Activated T-helper 9 cell treated with anti-CD3 and anti-CD28 coated beads, Interleukin-2, amount 50 U/mL, for 16 hours (primary cell): ENCODE results near the gene HLA-DRA.
A peak's percentile ranks its signal among the peaks of the same experiment; 100 is the strongest.

Experiments used
- DNase-seq: peaks from one replicate; pipeline ENCODE4 v3.0.0-alpha.2; 2020; ENCODE audit warnings: low read depth

The HLA-DRA gene

DNA sequence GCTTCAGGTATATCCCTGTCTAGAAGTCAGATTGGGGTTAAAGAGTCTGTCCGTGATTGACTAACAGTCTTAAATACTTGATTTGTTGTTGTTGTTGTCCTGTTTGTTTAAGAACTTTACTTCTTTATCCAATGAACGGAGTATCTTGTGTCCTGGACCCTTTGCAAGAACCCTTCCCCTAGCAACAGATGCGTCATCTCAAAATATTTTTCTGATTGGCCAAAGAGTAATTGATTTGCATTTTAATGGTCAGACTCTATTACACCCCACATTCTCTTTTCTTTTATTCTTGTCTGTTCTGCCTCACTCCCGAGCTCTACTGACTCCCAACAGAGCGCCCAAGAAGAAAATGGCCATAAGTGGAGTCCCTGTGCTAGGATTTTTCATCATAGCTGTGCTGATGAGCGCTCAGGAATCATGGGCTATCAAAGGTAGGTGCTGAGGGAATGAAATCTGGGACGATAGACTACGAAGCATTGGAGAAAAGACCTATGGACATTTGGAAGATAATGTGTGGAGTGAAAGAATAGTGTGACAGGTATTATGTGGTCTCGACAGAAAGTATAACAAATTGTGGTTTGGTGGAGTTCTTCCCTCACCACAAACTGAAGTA, at the start of gene HLA-DRA:
TSS of gene HLA-DRA (plus strand) at position 286 of the 613 bp plus-strand sequence. CDS start at position 350, 64 bp downstream.
- no peak for DNase-seq

DNA sequence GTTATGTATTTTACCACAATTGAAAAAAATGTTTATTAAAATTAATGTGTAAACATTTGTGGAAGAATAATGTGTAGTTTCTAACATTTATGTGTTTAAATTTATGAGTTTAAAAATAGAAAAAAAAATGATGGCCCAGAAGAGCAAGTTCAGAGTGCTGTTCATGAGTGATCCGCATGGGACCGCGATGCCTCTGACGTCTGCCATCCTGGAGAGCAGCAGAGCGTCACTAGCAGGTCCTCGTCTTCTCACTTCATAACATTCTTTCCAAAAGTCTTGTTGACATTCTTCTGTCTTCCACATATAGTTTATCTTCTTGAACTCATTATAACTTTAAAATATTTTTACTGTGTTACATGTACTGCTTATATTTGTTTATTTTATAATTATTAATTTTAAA, 48.2 kb upstream of the HLA-DRA start:
- DNase-seq = no peak

DNA sequence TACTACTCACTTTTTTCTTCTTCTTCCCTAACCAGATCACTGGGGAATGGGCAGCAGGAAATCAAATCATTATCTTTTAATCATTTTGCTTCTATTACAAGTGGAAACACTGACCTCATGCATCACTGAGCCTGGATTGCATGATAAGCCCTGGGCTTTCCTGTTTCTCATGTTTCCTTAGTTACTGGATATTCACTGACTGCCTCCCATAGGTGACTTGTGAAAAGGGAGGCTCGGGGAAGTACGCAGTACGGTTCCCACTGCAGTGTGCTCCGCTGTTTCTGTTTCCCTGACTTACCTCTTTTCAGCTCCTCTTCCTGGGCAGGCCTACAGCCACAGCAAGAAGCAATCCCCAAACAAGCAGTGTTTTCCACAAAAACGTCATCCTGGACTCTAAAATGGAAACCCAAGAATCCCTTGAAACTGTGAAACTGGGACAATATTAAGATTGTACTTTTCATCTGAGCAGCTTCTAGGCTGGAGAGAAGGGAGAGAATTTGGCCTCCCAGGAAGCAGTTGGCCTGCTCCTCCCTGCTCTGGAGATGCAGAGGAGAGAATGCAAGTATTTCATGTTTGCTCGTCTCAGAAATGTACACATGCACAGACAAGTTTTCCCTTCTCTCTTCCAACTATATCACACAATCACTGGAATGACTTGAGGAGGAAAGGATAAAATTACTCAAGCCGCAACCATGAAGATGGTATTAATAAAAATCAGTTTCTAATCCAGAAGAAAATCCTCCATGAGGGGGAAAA, 45.8 kb upstream of the HLA-DRA start:
- no peak for DNase-seq

DNA sequence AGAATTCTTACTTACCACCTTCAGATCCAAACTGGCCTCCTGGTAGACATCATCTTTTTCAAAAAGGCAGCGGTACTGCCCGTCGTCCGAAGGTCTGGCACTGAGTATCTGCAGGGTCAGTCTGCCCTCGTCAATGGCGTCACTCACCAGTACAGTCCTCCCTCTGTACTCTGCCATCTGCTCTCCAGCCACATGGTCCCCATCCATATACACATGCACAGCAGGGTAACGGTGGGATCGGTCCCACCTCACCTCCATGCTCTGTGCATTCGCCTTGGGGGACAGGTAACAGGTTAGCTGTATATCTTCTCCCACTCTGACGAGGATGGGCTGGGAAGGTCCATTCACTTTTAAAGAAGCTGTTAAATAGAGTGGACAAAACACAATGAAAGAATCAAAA, 43.7 kb upstream of the HLA-DRA start:
- DNase-seq = no peak

DNA sequence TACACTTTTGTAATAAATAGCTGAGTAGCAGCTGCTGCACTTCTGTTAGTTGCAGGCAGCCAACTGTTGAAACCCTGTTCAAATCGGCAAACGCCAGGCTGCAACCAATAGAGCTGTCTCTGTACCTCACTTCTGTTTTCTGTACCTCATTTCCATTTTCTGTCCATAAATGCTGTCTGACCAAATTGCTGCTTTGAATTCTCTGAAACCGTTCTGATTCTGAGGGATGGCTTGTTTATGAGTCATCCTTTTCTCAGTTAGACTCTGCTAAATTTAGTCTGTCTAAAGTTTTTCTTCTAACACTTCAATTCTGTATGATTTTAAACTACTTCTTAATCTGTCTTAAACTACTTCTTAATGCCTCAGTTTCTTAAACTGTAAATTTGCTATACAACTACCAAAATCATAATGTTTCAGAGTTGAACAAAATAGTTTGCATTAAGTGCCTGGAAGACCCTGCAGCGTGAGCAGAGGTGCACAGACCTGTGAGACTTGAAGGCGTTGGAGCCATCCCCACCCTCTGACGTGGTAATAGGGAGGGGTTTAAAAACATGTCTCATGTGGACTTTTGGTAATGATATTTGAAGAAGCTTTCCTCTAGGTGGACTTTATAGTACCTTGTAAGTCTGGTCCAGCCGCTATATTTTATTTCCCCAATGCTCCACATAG, 42.3 kb upstream of the HLA-DRA start:
- no peak for DNase-seq

GRCh38 chr6:32401284-32401963, 38.3 kb upstream of the HLA-DRA start:
- DNase-seq = no peak

DNA sequence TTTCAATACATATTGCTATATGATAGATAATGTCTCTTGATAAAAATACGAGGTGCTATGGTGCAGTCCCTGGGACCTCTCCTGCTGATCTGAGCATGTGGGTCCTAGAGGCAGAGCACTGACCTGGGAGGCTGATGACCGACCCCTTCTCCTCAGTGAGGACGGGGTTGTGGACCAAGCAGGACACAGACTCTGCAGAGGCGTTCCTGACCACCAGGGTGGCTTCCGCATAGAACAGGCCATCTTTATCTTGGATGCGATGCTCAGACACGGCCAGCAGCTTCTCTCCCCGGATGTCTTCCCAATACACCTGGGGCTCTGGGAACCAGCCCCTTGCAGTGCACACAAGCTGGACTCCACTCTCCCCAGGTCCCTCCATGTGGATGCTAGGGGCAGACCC, 36.9 kb upstream of the HLA-DRA start:
- DNase-seq = no peak

GRCh38 chr6:32405656-32406055, 34.0 kb upstream of the HLA-DRA start:
- DNase-seq = no peak

GRCh38 chr6:32406197-32406596, 33.5 kb upstream of the HLA-DRA start:
- no peak for DNase-seq

DNA sequence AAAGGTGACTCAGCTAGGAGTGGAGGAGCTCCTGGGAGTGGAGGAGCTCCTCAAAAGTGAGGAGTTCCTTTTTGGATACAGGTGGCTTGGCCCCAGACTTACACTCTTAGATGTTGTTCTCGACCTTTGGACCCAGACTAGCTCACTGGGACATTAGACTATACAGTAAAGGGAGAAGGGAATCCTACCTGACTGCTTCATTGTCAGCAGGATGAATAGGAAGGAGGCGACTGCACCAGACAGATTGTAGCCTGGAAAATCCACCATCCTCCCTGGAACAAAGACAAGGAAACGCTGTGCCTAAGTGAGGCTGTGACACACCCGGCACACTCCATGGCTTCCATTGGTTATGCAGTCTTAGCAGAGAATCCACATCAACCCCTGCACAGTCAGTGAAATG, 32.8 kb upstream of the HLA-DRA start, which contains the start of gene BTNL2:
TSS of gene BTNL2 (minus strand) at position 325 of the 400 bp plus-strand sequence. CDS start at position 267, 58 bp downstream.
- no peak for DNase-seq

DNA sequence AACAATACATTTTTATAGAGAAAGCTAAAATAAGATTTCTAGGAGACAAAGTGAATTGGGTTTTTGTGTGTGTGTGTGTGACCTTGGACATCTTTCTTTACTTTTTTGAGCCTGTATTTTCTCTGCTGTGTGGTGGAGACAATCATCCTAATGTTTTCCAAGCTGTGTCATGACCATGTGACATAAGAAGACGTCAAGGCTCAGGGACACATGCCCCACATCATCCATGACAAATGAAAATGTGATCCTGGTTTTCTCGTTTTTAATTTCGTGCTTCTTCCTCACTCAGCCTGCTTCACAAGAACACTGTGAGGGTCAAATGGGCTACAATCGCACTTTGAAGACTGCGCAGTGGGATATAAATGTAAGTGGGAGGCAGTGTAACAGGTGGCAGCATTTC, 28.8 kb upstream of the HLA-DRA start:
- DNase-seq = no peak

DNA sequence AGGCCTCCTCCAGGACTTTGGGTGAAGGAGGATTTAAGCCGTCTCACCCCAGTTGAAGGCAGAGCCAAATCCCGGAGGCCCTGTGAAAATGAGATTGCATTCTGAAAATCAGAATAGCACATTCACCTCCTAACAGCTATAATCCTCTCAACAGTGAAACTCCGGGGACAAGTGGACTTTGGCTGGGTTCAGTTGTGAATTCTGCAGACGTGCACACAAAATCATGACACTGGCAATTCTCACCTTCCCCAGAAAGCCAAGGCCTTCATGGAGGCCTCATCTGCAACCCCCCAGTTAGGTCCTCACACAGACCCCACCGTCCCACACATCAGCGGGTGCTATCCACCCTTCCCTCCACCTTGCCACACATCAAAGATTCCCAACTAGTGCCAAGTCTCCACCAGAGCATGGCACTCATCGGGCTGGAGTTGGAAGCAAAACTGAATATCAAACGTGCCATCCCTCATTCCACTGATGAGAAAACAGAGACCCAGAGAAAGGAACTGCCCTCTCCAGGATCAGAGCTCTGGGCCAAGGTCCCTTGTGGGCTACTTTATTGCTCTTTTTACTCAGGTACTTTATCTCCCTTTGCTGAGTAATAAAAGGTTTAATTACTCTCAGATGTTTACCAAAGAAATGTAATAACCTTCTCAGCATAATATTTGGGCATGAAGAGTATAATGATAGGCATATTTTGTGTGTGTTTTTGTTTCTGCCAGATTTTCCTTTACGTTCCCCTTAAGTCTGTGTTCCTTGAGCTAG, 27.9 kb upstream of the HLA-DRA start:
- no peak for DNase-seq

- peak; percentile 77 for DNase-seq
Observed at GRCh38 chr6:32413427-32414047, 26.1 kb upstream of the HLA-DRA start.

- DNase-seq = peak; percentile 59
Observed at GRCh38 chr6:32415521-32416019, 24.1 kb upstream of the HLA-DRA start.

GRCh38 chr6:32416036-32416435, 23.7 kb upstream of the HLA-DRA start:
- no peak for DNase-seq

DNA sequence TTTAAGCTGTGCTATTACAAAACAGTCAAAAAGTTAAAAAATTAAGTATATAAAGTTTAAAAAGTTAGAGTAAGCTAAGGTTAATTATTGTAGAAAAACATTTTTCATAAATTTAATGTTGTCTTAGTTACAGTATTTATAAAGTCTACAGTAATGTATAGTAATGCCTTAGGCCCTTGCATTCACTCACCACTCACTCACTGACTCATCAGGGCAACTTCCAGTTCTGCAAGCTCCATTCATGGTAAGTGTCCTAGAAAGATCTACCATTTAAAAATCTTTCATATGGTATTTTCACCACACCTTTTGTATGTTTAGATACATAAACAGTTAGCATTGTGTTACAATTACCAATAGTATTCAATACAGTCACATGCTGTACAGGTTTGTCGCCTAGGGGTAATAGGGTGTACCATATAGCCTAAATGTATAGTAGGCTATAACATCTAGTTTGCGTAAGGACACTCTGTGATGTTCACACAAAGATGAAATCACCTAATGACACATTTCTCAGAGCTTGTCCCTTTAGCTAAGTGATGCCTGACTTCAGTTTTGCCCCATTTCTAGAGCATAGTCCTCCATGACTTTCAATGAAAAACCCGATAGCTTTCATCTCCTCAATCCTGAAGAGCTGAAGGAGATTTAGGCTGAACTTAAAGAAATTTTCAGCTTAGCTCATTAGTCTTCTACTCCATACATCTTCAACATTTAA, 14.9 kb upstream of the HLA-DRA start:
- no peak for DNase-seq

- no peak for DNase-seq
Observed at GRCh38 chr6:32426338-32426737, 13.3 kb upstream of the HLA-DRA start.

GRCh38 chr6:32427218-32427617, 12.5 kb upstream of the HLA-DRA start:
- no peak for DNase-seq

DNA sequence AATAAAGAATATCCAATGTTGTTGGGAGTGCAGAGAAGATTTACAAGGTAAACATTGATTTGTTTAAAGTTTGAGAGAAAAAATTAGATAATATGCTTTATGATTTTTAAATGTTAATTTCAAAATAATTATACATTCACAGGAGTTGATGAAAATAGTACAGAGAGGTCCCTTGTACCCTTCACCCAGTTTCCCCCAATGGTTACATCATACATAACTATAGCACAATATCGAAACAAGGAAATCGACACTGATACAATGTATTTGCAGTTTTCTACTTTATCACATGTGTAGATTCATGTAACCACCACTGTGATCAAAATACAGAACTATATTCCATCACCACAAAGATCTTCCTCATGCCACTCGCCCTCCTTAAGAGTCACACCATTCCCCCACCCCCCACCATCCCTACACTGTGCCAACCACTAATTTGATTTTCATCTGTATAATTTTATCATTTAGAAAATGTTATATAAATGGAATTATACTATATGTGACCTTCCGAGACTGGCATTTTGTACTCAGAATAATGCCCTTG, 11.7 kb upstream of the HLA-DRA start:
- no peak for DNase-seq

GRCh38 chr6:32430179-32430578, 9.5 kb upstream of the HLA-DRA start:
- DNase-seq = no peak
